SU-DHL-6 (cell line): ENCODE results near the gene PRKD2.

Experiments used
- H2AFZ ChIP-seq: fragments of 200-600 bp; sonication (generic); 2 replicates; pipeline ENCODE4 v1.6.1; 2014; ENCODE audit warnings: low read depth, mild to moderate bottlenecking, moderate library complexity, mixed read lengths, antibody characterized with exemption, low read length; ENCODE audit not compliant: severe bottlenecking
- H3F3A ChIP-seq: fragments of 200-600 bp; shearing (Covaris generic); 2 replicates; pipeline ENCODE4 v1.6.0; 2016; ENCODE audit warnings: antibody characterized with exemption, mild to moderate bottlenecking; ENCODE audit not compliant: insufficient read depth
- H3K27ac ChIP-seq: fragments of 200-600 bp; sonication (generic); 2 replicates; pipeline ENCODE4 v1.5.1; 2016; ENCODE audit warnings: low read depth, mild to moderate bottlenecking, low read length, moderate library complexity, mixed read lengths
- H3K27me3 ChIP-seq: fragments of 200-600 bp; sonication (generic), shearing (Covaris generic); 2 replicates; pipeline ENCODE4 v1.6.0; 2014; ENCODE audit warnings: mild to moderate bottlenecking, low read length
- H3K36me3 ChIP-seq: fragments of 200-600 bp; sonication (generic); 2 replicates; pipeline ENCODE4 v1.6.1; 2014; ENCODE audit warnings: mild to moderate bottlenecking, low read length, mixed read lengths
- H3K4me2 ChIP-seq: fragments of 300-600, 200-600 bp; shearing (Covaris generic), sonication (generic); 2 replicates; pipeline ENCODE4 v1.6.0; 2014; ENCODE audit warnings: low read length, low read depth, mild to moderate bottlenecking; ENCODE audit not compliant: poor library complexity, severe bottlenecking
- H3K4me3 ChIP-seq: fragments of 200-600 bp; sonication (generic); 2 replicates; pipeline ENCODE4 v1.5.1; 2014; ENCODE audit warnings: antibody characterized with exemption, low read length, mild to moderate bottlenecking, mixed read lengths; ENCODE audit not compliant: insufficient read depth, poor library complexity, severe bottlenecking
- H3K79me2 ChIP-seq: fragments of 200-600 bp; sonication (generic); 2 replicates; pipeline ENCODE4 v1.6.1; 2014; ENCODE audit warnings: mild to moderate bottlenecking, low read length, moderate library complexity; ENCODE audit not compliant: insufficient read depth
- H3K9ac ChIP-seq: fragments of 200-600 bp; sonication (generic); 2 replicates; pipeline ENCODE4 v1.7.0; 2014; ENCODE audit warnings: mild to moderate bottlenecking, low read length
- H3K9me2 ChIP-seq: fragments of 200-600 bp; sonication (generic); replicated peaks from 2 replicates; pipeline ENCODE4 v1.6.1; 2014; ENCODE audit warnings: low read length; ENCODE audit not compliant: insufficient read depth
- H3K9me3 ChIP-seq: fragments of 200-600 bp; sonication (generic); 2 replicates; pipeline ENCODE4 v1.6.1; 2014; ENCODE audit warnings: low read length, mixed read lengths; ENCODE audit not compliant: insufficient read depth
- H4K20me1 ChIP-seq: fragments of 200-600 bp; sonication (generic); 2 replicates; pipeline ENCODE4 v1.6.1; 2014; ENCODE audit warnings: low read depth, mild to moderate bottlenecking, antibody characterized with exemption, low read length, moderate library complexity, mixed read lengths
- CTCF ChIP-seq: fragments of 200-600 bp; sonication (generic); IDR thresholded peaks from one replicate; pipeline ENCODE4 v1.5.1; 2017; ENCODE audit warnings: antibody characterized with exemption, mild to moderate bottlenecking, low read length, moderate library complexity; ENCODE audit not compliant: insufficient read depth, poor library complexity, severe bottlenecking
- EZH2phosphoT487 ChIP-seq: fragments of 200-600 bp; sonication (generic), shearing (Covaris generic); conservative IDR thresholded peaks from 2 replicates; pipeline ENCODE4 v1.6.1; 2018; ENCODE audit warnings: mild to moderate bottlenecking, antibody characterized with exemption, low read length, moderate library complexity, mixed read lengths

The PRKD2 gene

GRCh38 chr19:46736531-46737297 lies 19.8 kb upstream of the PRKD2 start:
- H3K9me2 ChIP-seq, result no peaks in the 10 kb centered on the region
- H3K4me2 ChIP-seq, result no peak overlapping the region
- H4K20me1 ChIP-seq, result no peaks in the 10 kb centered on the region; the same call in 1 of the 2 replicates
- H3K4me3 ChIP-seq, result no peak overlapping the region
- H2AFZ ChIP-seq, result no peak overlapping the region
- no peaks in the 10 kb centered on the region for H3F3A ChIP-seq
- peaks cover 65% of the 10 kb centered on the region for H3K79me2 ChIP-seq
- no peak for TF ChIP-seq CTCF
- TF ChIP-seq EZH2phosphoT487, result no peak
- no peaks in the 10 kb centered on the region for H3K27me3 ChIP-seq
- peaks cover 7% of the 10 kb centered on the region; the same call in 1 of the 2 replicates for H3K36me3 ChIP-seq
- H3K27ac ChIP-seq, result no peak overlapping the region
- no peak overlapping the region for H3K9ac ChIP-seq
- no peaks in the 10 kb centered on the region for H3K9me3 ChIP-seq

DNA sequence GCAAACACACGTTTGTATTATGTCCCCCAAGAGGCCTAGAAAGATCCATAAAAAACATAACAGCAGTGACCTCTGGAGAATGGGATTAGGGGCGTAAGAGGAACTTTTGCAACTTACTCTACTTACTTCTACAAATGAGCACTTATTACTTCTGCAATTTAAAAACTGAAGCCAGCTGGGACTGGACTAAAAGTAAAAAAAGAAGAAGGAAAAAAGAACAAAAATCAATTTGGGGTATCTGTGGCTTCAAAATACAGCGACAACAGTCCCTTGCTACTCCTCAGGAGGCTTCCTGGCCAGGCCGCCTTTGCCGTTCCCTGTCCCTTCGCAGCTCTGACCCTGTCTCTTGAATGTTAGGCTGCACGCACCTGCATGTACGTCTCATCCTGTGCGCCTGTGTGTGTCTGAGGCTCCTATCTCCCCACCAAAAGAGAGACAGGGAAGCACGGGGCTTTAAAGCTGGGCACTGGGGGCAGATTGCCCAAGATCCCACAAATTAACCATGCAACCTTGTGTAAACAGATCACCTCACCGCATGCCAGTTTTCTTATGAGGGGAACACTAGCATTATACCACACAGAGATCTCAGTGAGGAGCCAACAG lies 16.9 kb upstream of the PRKD2 start:
- peaks cover 36% of the 10 kb centered on the region for H3K79me2 ChIP-seq
- H3K27me3 ChIP-seq, result no peaks in the 10 kb centered on the region
- H3K27ac ChIP-seq, result no peak overlapping the region
- TF ChIP-seq CTCF, result no peak
- no peak for TF ChIP-seq EZH2phosphoT487
- H3K36me3 ChIP-seq, result peaks cover 7% of the 10 kb centered on the region; the same call in 1 of the 2 replicates
- no peak overlapping the region for H3K4me2 ChIP-seq
- no peak overlapping the region for H2AFZ ChIP-seq
- H3F3A ChIP-seq, result no peaks in the 10 kb centered on the region
- H3K9ac ChIP-seq, result no peak overlapping the region
- no peaks in the 10 kb centered on the region for H3K9me2 ChIP-seq
- no peaks in the 10 kb centered on the region; the same call in 1 of the 2 replicates for H4K20me1 ChIP-seq
- H3K9me3 ChIP-seq, result no peaks in the 10 kb centered on the region
- no peak overlapping the region for H3K4me3 ChIP-seq

DNA sequence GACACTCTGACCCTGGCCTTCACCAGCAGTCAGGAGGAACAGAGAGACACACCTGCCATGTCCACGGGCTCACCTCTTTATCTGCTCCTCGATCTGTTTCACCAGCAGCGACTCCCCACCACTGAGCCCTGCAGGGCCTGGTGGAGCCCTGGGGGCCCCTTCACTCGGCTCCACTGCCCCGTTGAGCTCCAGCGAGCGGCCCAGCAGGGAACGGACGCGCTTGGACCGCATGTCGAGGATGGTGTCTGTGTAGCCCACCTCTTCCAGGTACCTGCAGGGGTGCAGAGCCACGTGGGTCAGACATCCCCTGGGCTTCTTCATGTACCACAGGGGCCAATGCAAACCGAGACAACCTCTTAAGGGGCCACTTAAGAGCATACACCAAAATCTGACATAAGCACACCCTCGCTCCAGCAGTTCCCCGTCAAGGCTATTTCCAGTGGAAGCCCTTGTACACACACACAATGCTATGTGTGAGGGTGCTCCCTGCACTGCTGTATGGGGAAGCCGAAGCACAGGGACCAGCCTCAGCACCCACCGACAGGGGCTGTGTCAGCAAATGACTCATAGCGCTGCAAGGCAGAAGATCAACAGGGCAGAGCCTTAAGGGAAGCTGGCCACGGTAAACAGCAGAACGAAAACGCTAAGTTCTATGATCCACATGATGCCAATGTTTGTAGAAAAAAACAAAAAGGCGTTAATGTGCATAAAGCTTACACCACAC lies 16.2 kb upstream of the PRKD2 start:
- Histone ChIP-seq H3K4me3 (no peak overlapping the region), H3K9me2 (no peaks in the 10 kb centered on the region)

More for the DNA sequence above, 16.2 kb upstream of the PRKD2 start:
- Histone ChIP-seq H2AFZ (no peak overlapping the region), H3K27me3 (no peaks in the 10 kb centered on the region), H3K9me3 (no peaks in the 10 kb centered on the region), H3K36me3 (peaks cover 5% of the 10 kb centered on the region; the same call in 1 of the 2 replicates), H3K9ac (no peak overlapping the region), H4K20me1 (no peaks in the 10 kb centered on the region; the same call in 1 of the 2 replicates), H3K79me2 (peaks cover 29% of the 10 kb centered on the region), H3F3A (no peaks in the 10 kb centered on the region), H3K27ac (no peak overlapping the region), H3K4me2 (no peak overlapping the region)
- no peak for TF ChIP-seq EZH2phosphoT487
- TF ChIP-seq CTCF, result no peak
